Middle frontal gyrus (tissue), 1 donor: ENCODE measurements around the gene GK.
"Not testable (repeated sequence)": the region's sequence is repeated elsewhere in the genome, so short reads cannot be mapped to it uniquely, and the experiment has no call there.

Experiments
- DNase-seq: peaks from one replicate; pipeline ENCODE4 v3.0.0-alpha.2; 2015; ENCODE audit warnings: low spot score; ENCODE audit errors: extremely low spot score

The GK gene

GRCh38 chrX:30653415-30654131, at the start of gene GK:
GK (plus strand) TSS chrX:30653423; CDS start chrX:30653538, 115 bp downstream.
- DNase-seq = no peak

GRCh38 chrX:30607155-30607554, 46.1 kb upstream of the GK start:
- no peak for DNase-seq

DNA sequence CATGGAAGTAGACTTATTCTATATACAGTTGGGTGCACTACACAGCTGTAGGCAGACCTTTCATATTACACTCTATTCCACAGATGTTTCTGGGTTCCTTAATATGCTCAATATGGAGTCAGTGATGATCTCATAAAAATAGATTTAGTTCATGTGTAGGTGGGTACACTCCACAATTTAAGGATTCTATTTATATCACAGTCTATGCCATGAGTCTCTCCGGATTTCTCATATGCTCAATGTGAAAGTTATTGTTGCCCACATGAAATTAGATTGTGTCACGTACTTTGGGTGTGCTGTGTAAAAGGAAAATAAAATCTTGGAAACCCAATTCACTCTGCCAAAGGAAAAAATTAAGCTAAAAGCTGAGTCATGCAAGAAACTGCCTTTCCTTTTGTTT, 43.2 kb upstream of the GK start:
- DNase-seq = no peak

DNA sequence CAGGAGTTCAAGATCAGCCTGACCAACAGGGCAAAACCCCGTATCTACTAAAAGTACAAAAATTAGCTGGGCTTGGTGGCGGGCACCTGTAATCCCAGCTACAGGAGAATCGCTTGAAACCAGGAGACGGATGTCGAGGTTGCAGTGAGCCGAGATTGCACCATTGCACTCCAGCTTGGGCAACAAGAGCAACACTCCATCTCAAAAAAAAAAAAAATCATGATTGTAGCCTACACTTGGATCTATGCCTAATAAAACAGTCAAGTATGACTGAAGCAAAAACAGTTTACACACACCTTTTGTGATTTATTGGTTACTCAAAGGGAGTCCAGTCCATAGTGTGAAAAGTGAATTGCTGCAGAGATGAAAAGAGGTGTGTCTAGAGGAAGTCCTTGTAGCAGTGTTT, 41.0 kb upstream of the GK start:
- DNase-seq = no peak

DNA sequence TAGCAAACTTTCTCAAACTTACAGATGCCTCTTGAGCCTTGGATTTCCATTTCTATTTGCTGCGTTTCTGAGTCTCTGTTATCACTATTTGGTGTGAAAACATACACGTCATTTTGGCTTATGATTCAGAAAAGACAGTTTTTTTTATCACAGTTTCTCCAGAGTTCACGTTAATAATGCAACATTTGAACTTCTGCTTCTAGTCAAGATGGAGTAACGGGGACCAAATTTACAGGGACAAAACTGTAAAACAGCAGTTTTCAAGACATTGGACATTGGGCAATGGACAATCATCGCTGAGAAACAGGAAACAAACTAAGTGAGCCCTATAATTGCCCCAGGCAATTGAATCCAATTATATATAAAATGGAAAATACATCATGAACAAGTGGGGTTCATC, 39.5 kb upstream of the GK start:
- DNase-seq = no peak

DNA sequence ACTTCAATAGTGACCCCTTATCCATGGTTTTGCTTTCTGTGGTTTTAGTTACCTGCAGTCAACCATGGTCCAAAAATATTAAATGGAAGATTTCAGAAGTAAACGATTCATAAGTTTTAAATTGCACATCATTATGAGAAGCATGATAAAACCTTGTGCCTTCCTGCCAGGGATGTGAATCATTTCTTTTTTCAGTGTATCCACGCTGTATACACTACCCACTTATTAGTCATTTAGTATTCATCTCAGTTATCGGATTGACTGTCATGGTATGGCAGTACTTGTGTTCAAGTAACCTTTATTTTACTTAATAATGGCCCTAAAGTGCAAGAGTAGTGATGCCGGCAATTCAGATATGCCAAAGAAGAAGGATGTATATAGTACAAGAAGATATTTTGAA, 38.0 kb upstream of the GK start:
- no peak for DNase-seq

GRCh38 chrX:30618160-30618765, 35.0 kb upstream of the GK start:
- DNase-seq = no peak

DNA sequence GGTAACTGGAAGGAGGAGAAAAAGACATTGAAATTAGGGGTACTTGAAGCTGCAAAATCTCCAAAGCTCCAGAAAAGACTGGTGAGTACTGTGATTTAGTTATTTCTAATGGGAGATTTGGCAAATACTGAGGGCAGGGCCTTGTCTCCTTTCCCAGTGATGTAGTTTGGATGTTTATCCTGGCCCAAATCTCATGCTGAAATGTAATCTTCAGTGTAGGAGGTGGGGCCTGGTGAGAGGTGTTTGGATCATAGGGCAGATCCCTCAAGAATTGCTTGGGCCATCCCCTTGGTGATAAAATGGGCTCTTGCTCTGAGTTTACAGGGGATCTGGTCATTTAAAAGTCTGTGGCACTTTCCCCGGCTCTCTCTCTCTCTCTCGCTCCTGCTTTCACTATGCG, 33.1 kb upstream of the GK start:
- DNase-seq = no peak

DNA sequence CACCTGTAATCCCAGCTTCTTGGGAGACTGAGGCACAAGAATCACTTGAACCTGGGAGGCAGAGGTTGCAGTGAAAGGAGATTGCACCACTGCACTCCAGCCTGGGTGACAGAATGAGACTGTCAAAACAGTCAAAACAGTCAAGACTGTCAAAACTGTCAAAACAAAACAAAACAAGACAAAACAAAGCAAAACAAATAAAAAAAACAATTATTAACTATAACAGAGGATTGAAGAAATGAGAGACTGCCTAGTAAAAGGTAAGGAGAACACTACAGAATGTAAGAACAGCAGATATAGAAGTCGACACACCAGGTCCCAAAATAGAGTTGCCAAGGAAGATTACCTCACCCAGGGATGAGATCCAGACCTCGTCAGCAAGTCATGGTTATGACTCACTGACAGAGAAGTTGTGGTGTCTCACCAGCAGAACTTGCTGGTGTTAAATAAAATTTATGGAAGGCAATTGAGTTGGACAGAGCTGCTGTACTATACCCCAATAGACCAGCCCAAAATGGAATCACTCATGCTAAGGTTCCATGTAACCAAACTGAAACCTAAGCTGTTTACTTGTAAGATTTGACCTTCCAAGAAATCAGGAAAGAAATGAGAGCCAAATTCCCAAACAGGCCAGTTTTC, 32.1 kb upstream of the GK start:
- no peak for DNase-seq

- no peak for DNase-seq
Observed at GRCh38 chrX:30622361-30622760, 30.9 kb upstream of the GK start.

- no peak for DNase-seq
Observed at GRCh38 chrX:30626402-30626801, 26.8 kb upstream of the GK start.

- no peak for DNase-seq
Observed at GRCh38 chrX:30627818-30628652, 25.2 kb upstream of the GK start.

- DNase-seq = not testable (repeated sequence)
Observed at GRCh38 chrX:30634070-30634469, 19.2 kb upstream of the GK start.

DNA sequence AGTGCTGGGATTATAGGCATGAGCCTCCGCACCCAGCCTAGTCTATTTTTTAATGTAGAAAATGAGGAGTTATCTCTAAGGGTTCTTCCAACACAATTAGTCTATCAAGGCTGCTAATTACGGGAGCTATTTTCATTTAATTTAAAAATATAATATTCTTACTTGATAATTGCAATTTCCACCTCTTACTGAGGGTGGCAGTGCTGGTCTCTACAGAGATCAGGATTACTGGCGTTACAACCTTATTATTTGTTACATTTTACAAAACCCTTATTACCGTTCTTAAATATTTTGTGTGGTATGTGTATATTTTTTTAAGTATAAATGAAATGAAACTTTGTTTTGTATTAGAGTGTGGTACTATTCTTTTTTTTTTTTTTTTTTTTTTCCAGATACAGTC, 17.6 kb upstream of the GK start:
- DNase-seq = no peak

DNA sequence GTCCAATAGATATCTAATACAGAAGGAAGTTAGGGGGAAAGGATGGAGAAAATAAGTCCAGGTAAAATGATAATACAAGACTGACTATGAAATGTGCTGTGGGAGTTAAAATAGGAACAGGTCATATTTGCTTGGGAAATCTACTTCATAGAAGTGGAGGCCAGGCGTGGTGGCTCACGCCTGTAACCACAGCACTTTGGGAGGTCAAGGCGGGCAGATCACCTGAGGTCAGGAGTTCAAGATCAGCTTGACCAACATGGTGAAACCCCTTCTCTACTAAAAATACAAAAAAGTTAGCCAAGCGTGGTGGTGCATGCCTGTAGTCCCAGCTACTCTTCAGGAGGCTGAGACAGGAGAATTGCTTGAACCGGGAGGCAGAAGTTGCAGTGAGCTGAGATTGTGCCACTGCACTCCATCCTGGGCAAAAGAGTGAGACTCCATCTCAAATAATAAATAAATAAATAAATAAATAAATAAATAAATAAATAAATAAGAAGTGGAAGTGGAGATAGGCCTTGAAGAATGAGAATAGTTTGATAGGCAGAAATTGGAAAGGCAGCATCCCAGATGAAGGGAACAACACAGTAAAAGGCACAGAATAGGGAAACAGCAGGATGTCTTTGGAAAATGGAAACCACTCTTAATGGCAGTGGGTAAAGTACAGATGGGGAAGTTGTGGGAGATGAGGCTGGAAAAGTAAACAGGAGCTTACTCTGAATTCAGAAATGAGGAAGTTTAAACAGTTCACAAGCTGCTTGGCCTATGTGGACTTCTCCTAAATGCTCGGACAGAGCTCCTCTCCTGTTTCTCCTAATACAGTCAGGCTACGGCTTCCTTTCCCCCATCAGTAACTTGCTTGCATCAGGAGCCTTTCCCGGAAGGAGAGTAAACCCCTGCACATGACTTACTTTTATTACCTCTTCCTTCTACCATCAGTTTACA, 15.1 kb upstream of the GK start:
- no peak for DNase-seq

- DNase-seq = not testable (repeated sequence)
Observed at GRCh38 chrX:30639702-30640101, 13.5 kb upstream of the GK start.

DNA sequence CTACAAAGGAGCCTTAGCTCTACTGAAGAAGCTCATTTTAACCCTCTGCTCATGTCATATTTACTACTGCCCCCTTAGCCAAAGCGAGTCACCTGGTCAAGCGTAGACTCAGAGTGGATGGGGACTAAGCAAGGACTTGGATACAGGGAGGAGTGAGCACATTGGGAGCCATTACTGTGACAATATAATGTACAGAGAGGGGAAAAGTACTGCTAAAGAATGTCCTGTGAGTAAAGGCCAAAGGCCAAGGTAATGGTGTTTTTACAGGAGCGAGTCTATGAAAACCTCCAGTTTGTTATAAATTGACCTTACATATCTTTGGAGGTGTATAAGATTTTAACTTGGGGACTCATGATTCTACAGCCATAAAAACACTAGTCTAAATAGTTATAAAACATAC, 10.6 kb upstream of the GK start:
- DNase-seq = no peak

DNA sequence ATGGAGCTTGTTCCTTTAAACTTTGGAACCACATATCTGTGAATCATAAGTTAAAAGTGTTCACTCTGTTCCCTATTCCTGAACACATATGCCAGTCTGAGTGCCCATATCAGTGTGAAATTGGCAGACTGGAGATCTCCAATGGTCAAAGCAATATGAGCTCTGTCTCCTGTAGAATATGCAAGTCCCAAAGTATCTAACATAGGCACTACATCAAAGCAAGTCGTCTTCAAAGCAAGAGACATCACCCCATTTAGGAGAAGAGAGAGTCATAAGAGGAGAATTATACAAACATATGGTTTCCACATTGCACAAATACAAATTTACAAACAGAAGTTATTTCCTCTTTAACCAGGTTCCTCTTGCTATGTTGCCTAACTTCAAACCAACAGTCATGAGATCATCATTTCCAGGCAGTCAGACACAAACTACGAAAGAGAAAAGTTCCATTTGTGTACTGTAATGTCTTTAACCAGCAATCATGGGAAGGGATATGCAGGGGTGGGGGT, 9.9 kb upstream of the GK start:
- no peak for DNase-seq

DNA sequence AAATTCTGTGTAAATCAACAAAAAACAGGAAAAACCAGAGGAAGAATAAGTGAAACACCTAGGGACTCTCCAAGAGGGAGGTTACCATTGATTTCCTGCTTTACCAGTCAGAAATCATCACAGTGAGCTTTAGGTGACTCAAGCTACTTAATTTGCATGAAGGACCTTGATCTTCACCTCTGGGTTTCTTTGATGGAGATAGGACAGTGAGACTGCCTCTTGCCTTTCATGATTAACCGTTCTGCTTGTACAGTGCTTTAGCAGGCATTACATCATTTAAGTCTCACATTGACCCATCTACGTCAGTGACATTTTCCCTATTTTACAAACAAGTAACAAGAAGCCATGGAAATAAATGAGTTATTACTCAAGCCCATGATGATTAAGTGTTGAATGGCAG, 3.4 kb upstream of the GK start:
- DNase-seq = no peak

DNA sequence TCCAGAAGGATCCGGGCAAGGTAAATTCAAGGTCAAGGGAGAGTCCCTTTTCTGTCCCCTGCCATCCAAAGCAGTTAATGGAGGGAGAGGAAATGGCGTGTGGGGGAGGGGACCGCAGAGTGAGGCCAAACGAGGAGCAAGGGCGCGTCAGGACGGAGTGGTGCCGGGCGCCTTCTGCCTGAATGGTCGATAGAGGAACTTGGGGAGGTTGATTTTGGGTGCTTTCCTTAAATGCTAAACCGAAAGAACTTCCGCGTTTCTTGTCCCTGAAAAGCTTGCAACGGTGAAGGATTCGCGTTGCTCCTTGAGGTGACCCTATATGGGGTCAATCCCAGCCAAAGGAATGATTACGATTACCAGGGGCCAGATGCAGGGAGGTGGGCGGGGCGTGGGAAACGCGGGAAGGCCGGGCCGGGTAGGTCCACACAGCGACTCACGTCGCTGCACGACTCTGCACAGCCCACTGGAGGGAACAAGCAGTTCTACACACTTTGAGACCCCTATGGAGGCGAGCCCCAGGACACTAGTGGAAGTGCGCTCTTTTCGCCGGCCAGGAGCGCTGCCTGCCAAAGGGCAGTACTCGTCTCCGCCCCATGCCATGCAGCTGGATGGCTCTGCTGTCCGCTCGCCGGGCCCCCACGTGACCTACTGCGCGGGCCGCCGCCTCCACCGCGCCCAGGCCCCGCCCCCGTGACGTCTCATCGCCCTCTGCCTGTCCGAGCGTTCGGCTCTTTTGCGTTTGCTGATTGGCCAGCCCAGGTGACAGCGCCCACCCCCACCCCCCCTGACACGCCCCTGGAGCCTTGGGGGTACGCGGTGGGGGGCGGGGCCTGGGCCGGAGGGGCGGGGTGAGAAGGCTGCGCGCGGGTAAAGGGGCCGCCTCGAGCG, 452 bp upstream of the GK start:
- DNase-seq = peak; percentile 72
